ENCODE results near the gene LBHD2.

LBHD2 gene

DNA sequence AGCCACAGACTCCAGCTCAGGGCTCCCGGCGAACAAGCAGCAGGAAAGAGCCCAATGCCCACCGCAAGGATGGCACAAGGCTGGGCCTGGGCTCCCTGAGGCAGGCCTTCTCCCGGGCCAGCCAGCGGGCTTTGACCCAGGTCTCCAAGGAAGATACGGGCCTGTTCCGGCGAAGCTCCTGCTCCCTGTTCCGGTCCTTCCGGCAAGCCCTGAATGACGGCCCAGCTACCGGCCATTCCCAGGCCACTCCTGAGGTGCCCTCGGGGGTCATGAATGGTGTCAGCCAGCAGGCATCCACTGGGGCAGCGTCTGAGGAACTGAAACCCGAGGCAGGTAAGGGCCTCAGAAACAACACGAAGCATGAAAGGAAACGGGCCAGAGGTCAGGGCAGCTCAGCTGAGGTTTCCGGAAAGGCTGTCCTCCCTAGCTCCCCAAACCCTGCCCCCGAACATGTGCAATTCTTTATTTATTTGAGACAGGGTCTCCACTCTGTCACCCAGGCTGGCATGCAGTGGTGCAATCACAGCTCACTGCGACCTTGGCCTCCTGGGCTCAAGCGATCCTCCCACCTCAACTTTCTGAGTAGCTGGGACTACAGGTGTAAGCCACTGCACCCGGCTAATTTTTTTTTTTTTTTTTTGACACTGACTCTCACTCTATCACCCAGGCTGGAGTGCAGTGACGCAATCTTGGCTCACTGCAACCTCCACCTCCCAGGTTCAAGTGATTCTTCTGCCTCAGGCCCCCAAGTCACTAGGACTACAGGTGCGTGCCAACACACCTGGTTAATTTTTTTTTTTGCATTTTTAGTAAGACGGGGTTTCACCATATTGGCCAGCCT is 16.5 kb downstream of the LBHD2 start:
- Histone ChIP-seq H3K4me3 (ENCODE audit: insufficient read depth, low read length, poor library complexity, severe bottlenecking) (no peak overlapping the region), H3K9me3 (ENCODE audit: insufficient read depth, low read length) (no peaks in the 10 kb centered on the region), H3K9me2 (replicated peaks; ENCODE audit: insufficient read depth, low read length) (no peaks in the 10 kb centered on the region), H3K36me3 (ENCODE audit: low read length) (no peaks in the 10 kb centered on the region), H3K9ac (ENCODE audit: low read length) (no peak overlapping the region), H3K27me3 (ENCODE audit: low read length) (no peaks in the 10 kb centered on the region), H3K27ac (ENCODE audit: low read depth, low read length) (no peak overlapping the region), H3K79me2 (ENCODE audit: insufficient read depth, low read length) (no peaks in the 10 kb centered on the region), H2AFZ (ENCODE audit: low read depth, low read length, severe bottlenecking) (no peak overlapping the region), H3F3A (ENCODE audit: insufficient read depth) (no peaks in the 10 kb centered on the region), H3K4me2 (ENCODE audit: low read depth, low read length, poor library complexity, severe bottlenecking) (no peak overlapping the region), H4K20me1 (ENCODE audit: low read depth, low read length) (no peaks in the 10 kb centered on the region)
- TF ChIP-seq EZH2phosphoT487 (conservative IDR thresholded peaks at IDR 0.05; ENCODE audit: low read length), result no peak
- TF ChIP-seq, protein P1, sequence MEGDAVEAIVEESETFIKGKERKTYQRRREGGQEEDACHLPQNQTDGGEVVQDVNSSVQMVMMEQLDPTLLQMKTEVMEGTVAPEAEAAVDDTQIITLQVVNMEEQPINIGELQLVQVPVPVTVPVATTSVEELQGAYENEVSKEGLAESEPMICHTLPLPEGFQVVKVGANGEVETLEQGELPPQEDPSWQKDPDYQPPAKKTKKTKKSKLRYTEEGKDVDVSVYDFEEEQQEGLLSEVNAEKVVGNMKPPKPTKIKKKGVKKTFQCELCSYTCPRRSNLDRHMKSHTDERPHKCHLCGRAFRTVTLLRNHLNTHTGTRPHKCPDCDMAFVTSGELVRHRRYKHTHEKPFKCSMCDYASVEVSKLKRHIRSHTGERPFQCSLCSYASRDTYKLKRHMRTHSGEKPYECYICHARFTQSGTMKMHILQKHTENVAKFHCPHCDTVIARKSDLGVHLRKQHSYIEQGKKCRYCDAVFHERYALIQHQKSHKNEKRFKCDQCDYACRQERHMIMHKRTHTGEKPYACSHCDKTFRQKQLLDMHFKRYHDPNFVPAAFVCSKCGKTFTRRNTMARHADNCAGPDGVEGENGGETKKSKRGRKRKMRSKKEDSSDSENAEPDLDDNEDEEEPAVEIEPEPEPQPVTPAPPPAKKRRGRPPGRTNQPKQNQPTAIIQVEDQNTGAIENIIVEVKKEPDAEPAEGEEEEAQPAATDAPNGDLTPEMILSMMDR (IDR thresholded peaks at IDR 0.05; ENCODE audit: insufficient read depth, low read length, poor library complexity, severe bottlenecking), result no peak

DNA sequence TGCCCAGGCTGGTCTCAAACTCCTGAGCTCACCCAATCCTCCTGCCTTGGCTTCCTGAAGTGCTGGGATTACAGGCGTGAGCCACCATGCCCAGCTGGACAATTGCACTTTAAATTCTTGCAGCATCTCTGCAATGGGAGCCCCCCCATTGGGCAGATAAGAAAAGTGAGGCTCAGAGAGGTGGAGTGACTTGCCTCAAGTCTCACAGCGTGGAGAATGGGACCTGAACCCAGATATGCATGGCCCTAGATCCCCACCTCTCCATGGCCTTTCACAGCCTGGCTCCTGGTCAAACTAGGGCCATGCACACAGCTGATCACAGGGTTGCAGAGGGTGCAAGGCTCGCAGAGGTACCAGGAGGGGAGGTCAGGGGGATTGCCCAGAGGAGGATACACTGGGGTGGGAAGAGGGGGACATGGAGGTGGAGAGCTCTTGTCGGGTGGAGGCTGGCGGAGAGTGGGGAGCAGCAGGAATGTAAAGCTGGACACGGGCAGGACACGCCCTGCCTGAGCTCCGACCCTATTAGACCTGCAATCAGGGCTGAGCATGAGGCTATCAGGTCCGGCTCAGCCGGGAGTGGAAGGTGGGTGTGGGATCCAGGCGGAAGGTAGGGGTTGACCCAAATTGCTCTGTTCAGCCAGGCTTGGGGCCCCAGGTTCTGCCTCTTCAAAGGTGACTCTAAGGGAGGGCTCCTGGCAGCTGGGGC is 17.4 kb downstream of the LBHD2 start:
- no peaks in the 10 kb centered on the region for H3K36me3 ChIP-seq (ENCODE audit: low read length)
- H3K4me3 ChIP-seq (ENCODE audit: insufficient read depth, low read length, poor library complexity, severe bottlenecking), result no peak overlapping the region
- no peaks in the 10 kb centered on the region for H3K9me3 ChIP-seq (ENCODE audit: insufficient read depth, low read length)
- H3K27me3 ChIP-seq (ENCODE audit: low read length), result no peaks in the 10 kb centered on the region
- no peak overlapping the region for H3K27ac ChIP-seq (ENCODE audit: low read depth, low read length)
- TF ChIP-seq, protein P1 (IDR thresholded peaks at IDR 0.05; ENCODE audit: insufficient read depth, low read length, poor library complexity, severe bottlenecking), result no peak
- TF ChIP-seq EZH2phosphoT487 (conservative IDR thresholded peaks at IDR 0.05; ENCODE audit: low read length), result no peak
- H3F3A ChIP-seq (ENCODE audit: insufficient read depth), result no peaks in the 10 kb centered on the region
- H3K4me2 ChIP-seq (ENCODE audit: low read depth, low read length, poor library complexity, severe bottlenecking), result no peak overlapping the region
- H3K79me2 ChIP-seq (ENCODE audit: insufficient read depth, low read length), result no peaks in the 10 kb centered on the region
- no peak overlapping the region for H3K9ac ChIP-seq (ENCODE audit: low read length)
- no peaks in the 10 kb centered on the region for H4K20me1 ChIP-seq (ENCODE audit: low read depth, low read length)
- no peaks in the 10 kb centered on the region for H3K9me2 ChIP-seq (replicated peaks; ENCODE audit: insufficient read depth, low read length)
- no peak overlapping the region for H2AFZ ChIP-seq (ENCODE audit: low read depth, low read length, severe bottlenecking)

DNA sequence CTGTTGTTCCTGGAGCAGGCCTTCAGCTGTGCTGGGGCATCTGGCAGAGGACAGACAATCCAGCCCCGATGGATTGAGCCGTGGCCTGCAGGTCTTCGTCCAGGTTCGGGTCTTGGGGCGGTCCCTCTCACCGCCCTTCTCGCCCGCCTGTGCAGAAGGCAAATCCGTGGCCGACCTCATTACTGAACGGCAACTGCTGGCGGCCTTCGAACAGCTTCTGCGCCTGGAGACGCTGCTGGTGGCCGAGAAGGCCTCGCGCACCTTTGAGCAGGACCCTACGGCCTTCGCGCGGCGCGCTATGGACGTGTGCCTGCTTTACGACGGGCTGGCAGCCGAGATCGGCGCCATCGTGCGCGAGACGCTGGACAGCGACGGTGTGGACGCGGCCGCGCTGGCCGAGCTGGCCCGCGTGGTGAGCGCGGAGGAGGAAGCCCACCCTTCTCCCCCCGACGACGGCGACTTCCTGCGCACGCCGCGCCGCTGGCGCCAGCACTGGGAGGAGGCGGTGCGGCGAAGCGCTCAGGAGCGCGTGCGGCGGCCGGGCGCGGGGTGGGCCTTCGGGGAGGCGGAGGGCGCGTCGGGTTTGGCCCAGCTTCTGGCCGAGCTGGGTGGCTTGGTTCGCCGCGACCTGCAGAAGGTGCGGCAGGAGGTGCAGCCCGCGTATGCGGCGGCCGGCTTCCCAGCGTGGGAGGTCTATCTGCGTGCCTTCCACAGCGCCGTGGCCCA is 18.1 kb downstream of the LBHD2 start:
- TF ChIP-seq, protein P1 (IDR thresholded peaks at IDR 0.05; ENCODE audit: insufficient read depth, low read length, poor library complexity, severe bottlenecking), result no peak
- no peak for TF ChIP-seq EZH2phosphoT487 (conservative IDR thresholded peaks at IDR 0.05; ENCODE audit: low read length)

More for the DNA sequence above, 18.1 kb downstream of the LBHD2 start:
- Histone ChIP-seq H3K79me2 (ENCODE audit: insufficient read depth, low read length) (no peaks in the 10 kb centered on the region), H3K4me2 (ENCODE audit: low read depth, low read length, poor library complexity, severe bottlenecking) (no peak overlapping the region), H3K9me3 (ENCODE audit: insufficient read depth, low read length) (no peaks in the 10 kb centered on the region), H3K36me3 (ENCODE audit: low read length) (no peaks in the 10 kb centered on the region), H3K27me3 (ENCODE audit: low read length) (no peaks in the 10 kb centered on the region), H3F3A (ENCODE audit: insufficient read depth) (no peaks in the 10 kb centered on the region), H3K9ac (ENCODE audit: low read length) (no peak overlapping the region), H2AFZ (ENCODE audit: low read depth, low read length, severe bottlenecking) (no peak overlapping the region), H4K20me1 (ENCODE audit: low read depth, low read length) (no peaks in the 10 kb centered on the region), H3K27ac (ENCODE audit: low read depth, low read length) (no peak overlapping the region), H3K9me2 (replicated peaks; ENCODE audit: insufficient read depth, low read length) (no peaks in the 10 kb centered on the region), H3K4me3 (ENCODE audit: insufficient read depth, low read length, poor library complexity, severe bottlenecking) (no peak overlapping the region)
